Esophagus muscularis mucosa (tissue), 4 donors: ENCODE data around the gene MTMR12.
"Not testable (repeated sequence)": the region's sequence is repeated elsewhere in the genome, so short reads cannot be mapped to it uniquely, and the experiment has no call there.

Experiments used
- CTCF ChIP-seq, 3 experiments: fragments of 200-600 bp in 2 of 3; fragments of 450-650 bp in 1 of 3; sonication (generic) in 2 of 3; IDR thresholded peaks; one replicate each; pipeline ENCODE4 v1.5.1; 2017 to 2019; ENCODE audit warnings: antibody characterized with exemption in 3 of 3, mild to moderate bottlenecking in 2 of 3, moderate library complexity in 1 of 3
- EP300 ChIP-seq: sonication (generic); formaldehyde crosslinking; IDR thresholded peaks from one replicate; pipeline ENCODE4 v1.6.1; 2017; ENCODE audit warnings: antibody characterized with exemption
- POLR2A ChIP-seq: fragments of 450-650 bp; IDR thresholded peaks from one replicate; pipeline ENCODE4 v1.6.1; 2017; ENCODE audit warnings: antibody characterized with exemption, moderate library complexity, mild to moderate bottlenecking, low read depth

GRCh38 chr5:32289986-32290385 lies 22.8 kb downstream of the MTMR12 start:
- not testable (repeated sequence) for TF ChIP-seq CTCF (IDR thresholded peaks at IDR 0.05); POLR2A; EP300
